NCI-H128 (cell line): ENCODE results near the gene BMS1.

Experiments
- DNase-seq: peaks from one replicate; lab custom pipeline; 2025; ENCODE audit not compliant: unreplicated experiment; lab: John Stamatoyannopoulos, UW

Gene BMS1

GRCh38 chr10:42882597-42882996, 100.0 kb downstream of the BMS1 start:
- no peak for DNase-seq
